ENCODE measurements around the gene RGMA.
"Not testable (repeated sequence)": the region's sequence is repeated elsewhere in the genome, so short reads cannot be mapped to it uniquely, and the experiment has no call there.

RGMA gene

DNA sequence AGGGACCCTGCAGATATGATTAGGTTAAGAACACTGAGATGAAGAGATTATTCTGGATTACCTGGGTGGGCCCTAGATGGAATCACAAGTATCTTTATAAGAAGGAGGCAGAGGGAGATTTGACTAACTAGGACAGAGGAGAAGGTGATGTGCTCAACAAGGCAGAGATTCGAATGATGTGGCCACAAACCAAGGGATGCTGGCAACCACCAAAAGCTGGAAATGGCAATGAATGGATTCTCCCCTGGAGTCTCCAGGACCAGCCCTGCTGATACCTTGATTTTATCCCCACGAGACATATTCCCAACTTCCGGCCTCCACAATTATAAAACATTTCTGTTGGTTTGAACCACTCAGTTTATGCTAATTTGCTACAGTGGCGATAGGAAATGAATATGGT is 42.9 kb downstream of the RGMA start:
- no peak for DNase-seq

DNA sequence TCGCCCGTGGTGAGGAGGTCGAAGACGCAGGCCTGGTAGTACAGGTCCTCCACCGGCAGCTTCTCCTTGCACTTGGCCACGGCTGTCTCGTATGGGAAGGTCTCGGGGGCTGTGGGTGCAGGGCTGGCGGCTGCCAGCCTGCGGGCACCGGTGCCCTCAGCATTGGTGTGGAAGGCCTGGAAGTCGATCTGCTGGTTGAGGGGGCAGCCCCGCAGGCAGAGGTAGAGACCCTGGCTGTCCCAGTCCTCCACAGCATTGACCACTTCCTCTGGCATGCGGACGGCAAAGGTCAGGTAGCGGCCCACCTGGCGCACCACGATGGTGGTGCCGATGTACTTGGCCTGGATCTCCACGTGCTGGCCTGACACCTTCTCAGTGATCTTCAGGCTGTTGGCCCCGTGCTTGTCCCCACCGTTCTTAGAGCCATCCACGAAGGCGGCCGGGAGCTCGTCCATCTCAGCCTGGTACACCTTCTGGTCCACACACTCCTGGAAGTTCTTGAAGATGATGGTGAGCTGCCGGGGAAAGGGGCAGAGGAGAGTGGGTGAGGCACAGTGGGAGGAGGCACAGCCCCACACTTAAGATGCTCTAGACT is 43.7 kb downstream of the RGMA start:
- no peak for DNase-seq

DNA sequence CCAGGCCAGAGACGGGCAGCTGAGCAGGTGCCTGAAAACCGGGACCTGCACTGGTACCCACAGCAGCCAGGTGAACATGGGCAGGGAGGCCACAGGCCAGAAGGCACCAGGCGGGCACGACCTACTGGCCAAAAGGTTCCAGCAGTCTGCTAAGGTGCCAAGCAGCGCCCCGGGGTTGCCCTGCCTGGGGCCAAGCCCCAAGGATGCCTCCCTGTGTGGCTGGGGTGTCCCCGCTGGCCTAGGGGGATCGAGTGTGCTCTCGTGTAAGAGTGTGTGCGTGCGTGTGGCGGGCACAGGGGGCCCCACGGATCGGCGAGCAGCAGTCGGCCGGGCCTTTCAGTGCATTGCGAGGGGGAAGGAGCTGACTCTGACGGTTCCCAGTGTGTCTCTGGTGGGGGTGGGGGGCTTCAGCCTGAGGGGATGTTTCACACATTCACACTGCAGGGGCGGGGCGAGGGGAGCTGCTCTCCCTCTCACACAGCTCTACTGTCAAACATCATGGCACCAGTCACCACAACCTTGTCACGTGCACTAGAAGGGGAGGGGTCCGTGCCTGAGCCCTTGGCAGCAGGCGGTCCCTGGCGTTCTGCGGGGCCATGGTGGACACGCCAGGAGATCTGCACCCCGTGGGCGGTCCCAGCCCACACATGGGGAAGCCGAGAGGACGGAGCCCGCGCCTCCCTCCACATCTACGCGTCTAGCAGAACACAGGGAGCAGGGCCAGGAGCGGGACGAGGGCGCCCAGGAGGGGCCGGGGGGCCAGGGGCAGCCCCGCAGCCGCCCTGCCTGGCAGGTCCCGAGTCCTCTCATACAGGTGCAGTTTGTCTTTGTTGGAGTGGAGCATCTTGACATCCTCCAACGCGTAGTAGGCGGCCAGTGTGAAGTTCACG is 44.5 kb downstream of the RGMA start:
- DNase-seq, result no peak

DNA sequence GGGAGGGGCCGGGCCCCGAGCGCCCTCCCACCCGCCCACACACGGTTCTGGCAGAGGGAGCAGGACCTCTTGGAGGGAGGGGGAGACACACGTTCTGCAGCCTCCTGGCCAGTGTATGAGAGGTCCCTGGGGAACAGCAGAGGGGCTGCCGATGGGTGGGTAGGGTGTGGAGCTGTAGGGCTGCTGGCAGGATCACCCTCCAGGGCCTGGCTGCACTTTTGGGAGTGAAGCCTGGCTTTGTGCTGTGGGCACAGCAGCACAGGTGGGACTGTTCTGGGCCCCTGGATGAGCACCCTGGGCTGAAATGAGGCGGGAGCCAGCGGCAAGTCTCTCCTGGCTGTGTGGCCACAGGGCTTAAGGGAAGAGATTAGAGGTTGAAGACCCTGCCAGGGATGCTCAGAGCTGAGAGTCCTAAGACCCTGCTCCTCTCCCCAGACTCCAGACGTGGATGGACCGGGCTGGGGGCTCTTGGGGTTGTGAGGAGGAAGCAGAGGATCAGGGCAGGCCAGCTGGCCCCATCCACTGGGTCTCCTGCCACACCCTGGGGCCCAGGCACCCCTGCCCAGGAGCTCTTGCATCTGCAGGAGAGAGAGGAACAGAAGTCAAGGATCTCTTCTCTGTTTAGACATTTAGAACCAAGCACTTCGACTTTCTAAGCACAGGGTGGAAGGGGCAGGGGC is 45.2 kb downstream of the RGMA start:
- DNase-seq, result no peak

DNA sequence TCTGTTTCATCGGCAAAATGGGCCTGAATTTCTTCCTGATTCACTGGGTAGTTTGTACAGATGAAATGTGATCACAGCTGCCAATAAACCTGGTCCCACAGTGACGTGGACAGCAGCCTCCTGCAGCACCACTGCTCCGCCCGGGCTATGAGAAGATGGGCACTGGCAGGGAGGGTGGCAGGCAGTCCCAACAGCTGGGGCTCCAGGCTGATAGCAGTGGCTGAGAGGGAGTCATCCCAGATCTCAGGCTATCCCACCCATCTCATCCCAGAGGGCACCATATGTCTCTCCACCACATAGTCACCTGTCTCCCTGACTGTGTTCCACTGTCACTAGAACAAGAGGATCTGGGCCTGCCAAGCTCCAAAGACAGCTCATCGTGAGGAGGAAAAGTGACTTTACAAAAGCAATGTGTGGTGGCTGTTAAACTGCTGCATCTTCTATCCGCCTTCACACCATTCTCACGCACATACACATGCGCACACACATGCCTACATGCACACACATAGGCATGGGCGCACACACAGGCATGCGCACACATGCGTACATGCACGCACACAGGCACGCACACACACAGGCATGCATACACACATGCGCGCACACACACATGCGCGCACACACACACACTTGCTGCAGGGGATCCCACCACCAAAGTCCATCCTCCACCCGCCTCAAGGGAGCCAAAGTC is 46.2 kb downstream of the RGMA start:
- no peak for DNase-seq

DNA sequence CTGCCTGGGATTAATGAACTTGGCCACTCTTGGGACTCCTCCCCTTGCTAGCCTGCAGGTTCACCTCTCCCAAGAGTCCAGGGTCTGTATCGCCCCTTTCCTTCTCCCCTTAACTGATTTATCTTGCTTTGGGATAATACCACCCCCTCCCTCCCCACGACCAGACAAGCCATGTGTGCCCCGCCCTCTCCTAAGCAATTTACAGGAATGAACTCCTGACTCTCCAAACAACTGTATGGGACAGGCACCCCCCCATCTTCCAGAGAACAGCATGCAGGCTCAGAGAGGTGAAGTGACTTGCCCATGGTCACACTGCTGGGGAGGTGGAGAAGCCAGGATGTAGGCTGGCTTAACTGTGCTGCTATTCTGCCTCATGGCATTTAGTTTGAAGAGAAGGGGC is 46.8 kb downstream of the RGMA start:
- no peak for DNase-seq

DNA sequence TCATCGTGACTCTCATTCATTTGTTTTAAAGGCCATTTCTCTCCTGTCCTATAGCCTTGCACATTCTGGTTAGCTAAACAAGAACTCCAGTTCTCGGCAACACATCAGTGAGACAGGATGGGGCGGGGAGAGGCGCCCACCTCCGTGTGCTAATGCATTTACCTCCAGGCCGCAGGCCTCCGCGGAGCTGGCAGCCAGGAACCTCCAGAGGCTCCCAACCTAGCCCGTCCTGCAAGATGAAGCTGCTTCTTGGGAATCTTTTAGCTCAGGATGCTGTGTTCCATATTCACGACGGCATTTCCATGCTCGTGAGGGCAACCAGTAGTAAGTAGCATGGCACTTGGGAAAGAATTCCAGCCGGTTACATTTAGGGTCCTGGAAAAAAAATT is 47.9 kb downstream of the RGMA start:
- DNase-seq, result no peak

DNA sequence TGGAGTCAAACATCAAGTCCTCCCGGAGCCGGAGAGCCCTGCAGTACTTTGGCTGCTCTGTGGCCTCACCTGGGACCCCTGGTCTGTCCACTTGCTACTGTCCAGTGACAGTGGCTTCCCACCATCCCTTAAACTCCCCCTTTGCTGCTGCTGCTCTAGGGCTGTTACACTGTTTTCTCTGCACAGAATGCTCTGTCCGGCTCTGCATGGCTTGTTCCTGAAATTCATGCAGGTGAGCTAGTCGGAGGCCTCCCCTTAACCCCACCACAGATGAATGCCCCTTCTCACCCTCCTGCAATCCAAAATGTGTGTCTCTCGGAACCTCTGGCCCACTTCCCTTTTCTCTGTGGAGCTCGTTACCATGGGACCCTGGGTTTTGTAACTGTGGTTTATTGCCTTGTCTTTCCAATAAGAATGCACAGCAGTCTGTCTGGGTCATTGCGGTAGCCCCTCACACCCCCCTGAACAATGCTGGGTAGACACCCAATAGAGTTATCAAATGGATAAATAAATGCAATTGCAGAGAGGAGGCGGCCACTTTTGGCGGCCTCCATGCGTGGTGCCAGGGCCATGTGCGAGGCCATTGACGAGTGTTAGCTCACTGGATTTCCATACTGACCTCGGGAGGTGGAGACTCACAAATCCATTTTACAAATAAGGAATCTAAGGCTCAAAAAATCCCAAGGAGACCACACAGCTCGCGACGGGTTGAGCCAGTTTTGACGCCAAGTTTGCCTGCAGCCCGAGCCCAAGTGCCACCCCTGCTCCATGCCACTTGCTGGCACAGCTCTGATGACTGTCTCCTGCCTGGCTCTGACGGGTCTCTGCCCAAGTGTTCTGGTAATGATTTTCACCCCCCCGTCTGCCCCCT is 48.5 kb downstream of the RGMA start:
- no peak for DNase-seq

DNA sequence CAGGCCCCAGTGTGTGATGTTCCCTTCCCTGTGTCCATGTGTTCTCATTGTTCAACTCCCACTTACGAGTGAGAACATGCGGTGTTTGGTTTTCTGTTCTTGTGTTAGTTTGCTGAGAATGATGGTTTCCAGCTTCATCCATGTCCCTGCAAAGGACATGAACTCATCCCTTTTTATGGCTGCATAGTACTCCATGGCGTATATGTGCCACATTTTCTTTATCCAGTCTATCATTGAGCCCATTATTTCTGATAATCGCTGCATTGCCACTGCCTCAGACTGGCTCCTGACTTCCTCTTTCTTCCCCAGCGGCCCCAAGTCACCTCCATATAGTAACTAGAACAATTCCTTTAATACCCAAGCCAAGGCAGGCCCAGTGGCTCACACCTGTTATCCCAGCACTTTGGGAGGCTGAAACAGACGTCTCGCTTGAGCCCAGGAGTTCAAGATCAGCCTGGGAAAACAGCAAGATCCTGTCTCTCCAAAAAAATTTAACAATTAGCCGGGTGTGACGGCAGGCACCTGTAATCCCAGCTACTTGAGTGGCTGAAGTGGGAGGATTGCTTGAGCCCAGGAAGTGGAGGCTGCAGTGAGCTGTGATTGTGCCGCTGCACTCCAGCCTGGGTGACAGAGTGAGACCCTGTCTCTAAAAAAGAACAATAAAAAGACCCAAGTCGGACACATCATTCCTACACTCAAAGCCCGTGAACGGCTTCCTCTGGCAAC is 49.3 kb downstream of the RGMA start:
- DNase-seq, result not testable (repeated sequence)

DNA sequence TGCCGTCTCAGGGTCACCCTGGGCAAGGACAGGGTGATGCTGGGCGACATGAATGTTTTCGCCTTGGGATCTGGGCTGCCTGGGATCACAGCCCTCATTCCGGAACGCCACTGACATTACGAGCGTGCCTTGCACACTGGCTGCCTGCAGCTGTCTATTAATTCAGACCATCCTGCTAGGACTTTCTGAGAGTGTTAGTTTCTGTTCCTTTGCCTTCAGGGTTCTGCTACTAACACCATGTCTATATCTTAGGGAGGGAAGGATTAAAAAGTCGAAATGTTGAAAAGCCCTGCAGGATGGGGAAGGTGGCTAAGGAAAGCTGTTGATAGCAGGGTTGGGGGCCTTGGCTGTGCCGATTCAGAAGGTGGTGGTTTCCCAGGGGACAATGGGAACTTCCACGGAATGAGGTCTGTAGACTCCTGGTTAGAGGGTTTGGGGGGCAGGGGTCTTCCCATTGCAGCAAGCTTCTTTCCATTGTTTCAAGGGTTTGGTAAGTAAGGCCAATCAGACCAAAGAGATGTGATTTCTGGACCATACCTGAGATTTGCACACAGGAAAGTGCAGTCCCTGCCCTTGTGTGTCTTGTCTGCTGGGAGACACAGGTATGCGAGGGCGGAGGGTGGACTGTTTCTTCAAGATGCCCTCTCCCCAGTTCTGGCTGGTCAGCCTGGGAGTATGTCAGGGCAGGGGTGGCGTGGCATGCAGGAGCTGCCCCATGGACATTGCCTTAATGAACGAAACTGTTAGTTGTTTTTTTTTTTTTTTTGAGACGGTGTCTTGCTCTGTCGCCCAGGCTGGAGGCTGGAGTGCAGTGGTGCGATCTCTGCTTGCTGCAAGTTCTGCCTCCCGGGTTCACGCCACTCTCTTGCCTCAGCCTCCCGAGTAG is 50.9 kb downstream of the RGMA start:
- no peak for DNase-seq

DNA sequence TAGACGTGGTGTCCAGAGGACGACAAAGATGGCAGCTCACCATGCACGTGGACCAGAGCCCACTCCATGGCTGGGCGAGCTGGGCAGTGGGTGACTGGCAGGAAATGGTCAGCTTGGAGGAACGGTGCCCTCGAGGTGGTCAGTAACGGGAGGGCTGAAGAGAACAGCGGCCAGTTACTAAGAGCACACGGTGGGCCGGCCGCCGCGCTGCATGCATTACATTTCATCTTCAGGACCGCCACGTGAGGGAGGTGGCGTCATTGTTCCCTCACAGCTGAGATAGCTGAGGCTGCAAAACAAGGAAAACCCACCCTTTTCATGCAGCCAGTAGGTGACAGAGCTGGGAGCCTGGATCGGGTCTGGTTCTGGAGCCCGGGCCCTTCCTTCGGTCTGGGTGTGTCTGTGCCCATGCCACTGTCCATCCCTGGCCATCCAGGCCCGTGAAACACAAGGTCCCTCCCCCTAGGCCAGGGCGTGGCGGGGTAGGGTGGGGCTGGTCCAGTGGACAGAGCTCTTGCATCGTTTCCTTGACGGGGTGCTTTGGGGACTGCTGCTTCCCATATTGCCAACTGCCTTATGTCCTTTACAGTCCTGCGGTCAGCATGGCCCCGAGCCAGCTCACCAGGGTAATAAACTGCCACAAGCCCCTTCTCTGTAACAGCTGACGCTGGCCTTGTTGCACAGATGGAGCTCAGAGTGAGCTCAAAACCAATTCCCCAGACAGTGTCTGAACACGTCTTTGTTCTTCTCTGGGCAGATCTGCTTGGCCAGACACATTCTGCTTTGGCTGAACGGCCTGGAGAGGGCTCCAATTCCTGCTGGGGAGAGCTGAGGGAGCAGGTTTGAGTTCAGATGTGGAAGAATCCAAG is 51.8 kb downstream of the RGMA start:
- DNase-seq, result no peak

DNA sequence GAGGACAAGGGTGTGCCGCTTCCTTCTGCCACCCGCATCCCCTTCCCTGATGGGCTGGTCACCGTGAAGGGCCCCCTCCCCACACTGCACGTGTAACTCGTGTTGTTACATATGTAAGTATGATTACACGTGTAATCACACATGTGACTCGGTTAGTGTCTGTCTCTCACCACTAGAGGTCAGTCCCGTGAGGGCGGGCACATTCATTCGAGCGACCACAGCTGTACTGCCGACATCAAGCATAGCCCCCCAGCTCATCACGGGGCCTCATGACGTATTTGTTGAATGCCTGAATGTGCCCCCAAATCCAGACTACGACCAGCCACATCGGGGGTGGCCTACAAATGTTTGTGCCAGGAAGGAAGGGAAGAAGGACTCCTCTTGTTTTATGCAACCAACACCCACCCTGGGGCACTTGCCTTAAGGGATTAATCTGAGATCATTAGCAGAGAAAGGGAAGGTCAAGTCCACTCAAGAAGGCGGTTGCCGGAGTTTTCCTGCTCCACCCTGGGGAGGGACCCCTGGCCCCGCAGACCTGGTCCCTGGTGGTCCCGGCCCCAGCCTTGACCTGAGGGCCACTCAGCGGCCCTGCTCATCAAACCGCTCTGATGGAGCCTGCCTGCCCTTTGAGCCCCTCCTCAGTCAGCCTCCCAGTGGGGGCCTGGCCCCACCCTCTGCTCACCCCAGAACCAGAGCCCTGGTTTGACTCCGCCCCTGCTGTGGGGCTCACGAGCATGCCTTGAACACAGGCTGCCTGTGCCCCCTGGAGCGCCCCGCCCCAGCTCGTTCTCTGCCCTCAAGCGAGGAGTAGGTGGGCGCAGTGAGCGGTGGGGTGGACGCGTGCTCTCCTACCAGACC is 52.8 kb downstream of the RGMA start:
- DNase-seq, result peak; percentile 49

DNA sequence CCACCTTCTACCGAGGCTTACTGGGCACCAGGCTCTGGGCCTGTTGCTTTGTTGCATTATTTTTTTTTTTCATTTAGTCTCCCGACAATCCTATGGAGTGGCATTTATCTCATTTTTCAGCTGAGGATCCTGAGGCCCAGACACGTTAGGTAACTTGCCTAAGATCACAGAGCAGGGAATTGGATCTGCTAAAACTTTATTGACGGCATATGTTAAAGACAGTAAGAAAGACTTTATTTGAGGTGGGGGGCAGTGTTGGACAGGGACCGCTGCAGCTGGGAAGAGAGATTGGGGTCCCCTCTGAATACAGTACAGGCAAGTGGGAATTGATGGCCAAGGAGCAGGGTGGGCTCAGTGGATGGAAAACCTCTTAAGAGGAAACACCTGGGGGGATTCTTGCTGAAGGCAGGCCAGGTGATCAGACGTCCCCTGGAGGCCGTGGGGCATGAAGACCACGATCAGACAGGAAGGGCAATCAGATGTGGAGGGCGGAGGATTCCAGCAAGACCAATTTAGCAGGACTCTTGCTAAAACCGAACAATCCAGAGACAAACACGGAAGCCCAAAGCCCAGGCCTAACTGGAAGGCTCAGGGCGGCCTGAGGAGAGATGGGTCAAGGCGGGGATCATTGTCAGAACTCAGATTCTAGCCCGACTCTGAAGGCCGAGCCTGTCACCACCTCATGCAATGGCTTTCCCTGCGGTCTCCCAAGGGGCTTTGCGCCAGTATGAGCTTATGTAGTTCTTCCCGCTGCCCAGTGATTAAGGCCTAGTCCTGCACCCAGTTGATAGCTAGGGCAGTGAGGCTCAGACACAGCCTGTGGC is 53.7 kb downstream of the RGMA start:
- no peak for DNase-seq

DNA sequence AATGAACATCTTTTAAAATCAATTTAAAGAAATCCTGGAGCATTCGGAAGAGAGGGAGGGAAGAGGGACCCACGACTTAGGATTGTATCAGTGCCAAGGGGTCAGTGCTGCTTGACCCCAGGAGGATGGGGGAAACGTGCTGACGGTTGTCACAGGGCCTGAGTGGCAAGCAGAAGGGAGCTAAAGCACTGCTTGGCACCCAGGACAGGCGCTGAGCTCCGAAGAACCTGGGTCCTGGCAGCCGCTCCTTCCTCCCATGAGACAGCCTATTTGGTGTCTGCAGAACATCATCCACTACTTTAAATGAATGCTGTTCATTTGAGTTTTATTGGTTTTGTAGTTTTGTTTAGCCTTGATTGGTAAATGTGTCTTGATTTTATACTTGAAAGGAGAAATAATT is 54.5 kb downstream of the RGMA start:
- no peak for DNase-seq

DNA sequence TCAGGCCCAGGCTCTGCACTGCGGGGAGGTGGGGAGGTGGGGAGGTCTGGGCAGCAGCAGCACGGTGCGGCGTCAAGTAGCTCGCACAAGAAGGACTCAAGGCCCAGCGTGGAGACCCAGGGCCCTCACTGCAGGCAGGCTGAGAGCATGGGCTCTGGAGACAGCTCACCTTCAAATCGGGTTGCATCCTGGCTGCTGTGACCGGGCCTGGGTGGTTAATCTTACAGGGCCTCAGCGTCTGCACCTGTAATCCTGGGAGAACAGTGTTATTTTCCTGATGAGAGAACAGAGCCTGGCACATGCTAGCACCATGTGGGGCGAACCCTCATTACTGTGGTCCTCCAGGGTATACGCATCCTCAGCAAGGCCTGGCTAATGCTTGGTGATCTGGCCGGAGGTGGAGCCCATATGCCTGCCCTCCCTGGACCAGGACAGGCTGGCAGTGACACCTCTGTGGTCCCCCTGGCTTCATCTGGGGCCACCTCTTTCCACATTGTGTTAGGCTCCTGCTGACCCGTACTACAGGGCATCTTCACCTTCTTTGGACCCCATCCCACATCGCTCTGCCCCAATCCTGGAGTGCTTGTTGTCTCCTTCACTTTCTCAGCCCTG is 55.5 kb downstream of the RGMA start:
- no peak for DNase-seq

DNA sequence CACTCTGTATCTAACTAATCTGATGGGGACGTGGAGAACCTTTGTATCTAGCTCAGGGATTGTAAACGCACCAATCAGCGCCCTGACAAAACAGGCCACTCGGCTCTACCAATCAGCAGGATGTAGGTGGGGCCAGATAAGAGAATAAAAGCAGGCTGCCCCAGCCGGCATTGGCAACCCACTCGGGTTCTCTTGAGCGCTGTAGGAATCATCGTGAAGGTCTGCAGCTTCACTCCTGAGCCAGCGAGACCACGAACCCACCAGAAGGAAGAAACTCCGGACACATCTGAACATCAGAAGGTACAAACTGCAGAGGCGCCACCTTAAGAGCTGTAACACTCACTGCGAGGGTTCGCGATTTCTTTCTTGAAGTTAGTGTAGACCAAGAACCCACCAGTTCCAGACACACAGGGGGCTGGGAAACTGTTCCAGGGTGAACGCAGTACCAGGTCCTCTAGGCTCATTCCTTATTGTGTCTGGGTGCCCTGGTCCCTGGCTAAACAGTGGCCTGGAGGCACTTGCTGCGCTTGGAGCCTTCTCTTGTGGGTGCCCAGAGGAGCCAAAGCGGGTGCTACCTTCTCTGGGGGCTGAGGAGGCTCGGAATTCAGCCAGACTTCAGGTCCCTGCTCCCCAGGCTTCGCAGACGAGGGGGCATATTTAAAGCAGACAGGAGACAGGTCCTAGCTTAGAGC is 56.4 kb downstream of the RGMA start:
- DNase-seq, result not testable (repeated sequence)
